Measurements from ENCODE around the gene CHTF18.

CHTF18 gene

DNA sequence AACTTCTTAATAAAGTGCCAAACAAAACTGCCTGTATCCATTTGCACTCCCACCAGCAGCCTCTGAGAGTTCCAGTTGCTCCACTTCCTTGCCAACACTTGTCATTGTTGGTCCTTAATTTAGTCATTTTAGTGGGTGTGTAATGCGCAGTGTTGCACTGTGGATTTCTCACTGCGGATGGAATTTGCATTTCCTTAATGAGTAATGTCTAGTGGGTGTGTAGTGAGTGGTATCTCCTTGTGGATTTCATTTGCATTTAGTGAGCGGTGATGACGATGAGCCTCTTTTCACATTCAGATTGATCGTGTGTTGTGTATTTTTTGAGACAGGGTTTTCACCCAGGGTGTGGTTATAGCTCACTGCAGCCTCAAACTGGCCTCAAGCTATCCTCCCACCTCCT is 32.0 kb upstream of the CHTF18 start:
- Histone ChIP-seq H3K4me1 (ENCODE audit: control insufficient read depth, low read length) (no peaks in the 10 kb centered on the region), H3K9me2 (replicated peaks; ENCODE audit: control insufficient read depth, low read length) (no peaks in the 10 kb centered on the region), H3K36me3 (ENCODE audit: control insufficient read depth, low read length) (no peaks in the 10 kb centered on the region), H3K27me3 (ENCODE audit: control insufficient read depth, low read length) (peaks cover 3% of the 10 kb centered on the region; the same call in 1 of the 2 replicates), H3K4me3 (ENCODE audit: low read length) (no peak overlapping the region), H3K4me2 (ENCODE audit: low read length) (no peak overlapping the region), H3K9me3 (ENCODE audit: control insufficient read depth, insufficient read depth, low read length) (no peaks in the 10 kb centered on the region), H3K27ac (ENCODE audit: low read depth, low read length) (no peak overlapping the region), H4K20me1 (ENCODE audit: control insufficient read depth, insufficient read depth, low read depth, low read length) (no peaks in the 10 kb centered on the region), H3K79me2 (ENCODE audit: control insufficient read depth, low read length) (no peaks in the 10 kb centered on the region), H3F3A (ENCODE audit: control insufficient read depth, insufficient read depth) (no peaks in the 10 kb centered on the region)
- TF ChIP-seq CTCF (IDR thresholded peaks at IDR 0.05; ENCODE audit: low read depth, low read length, poor library complexity, severe bottlenecking) (no peak), EZH2phosphoT487 (IDR thresholded peaks at IDR 0.05; ENCODE audit: borderline replicate concordance, low read length) (no peak)

DNA sequence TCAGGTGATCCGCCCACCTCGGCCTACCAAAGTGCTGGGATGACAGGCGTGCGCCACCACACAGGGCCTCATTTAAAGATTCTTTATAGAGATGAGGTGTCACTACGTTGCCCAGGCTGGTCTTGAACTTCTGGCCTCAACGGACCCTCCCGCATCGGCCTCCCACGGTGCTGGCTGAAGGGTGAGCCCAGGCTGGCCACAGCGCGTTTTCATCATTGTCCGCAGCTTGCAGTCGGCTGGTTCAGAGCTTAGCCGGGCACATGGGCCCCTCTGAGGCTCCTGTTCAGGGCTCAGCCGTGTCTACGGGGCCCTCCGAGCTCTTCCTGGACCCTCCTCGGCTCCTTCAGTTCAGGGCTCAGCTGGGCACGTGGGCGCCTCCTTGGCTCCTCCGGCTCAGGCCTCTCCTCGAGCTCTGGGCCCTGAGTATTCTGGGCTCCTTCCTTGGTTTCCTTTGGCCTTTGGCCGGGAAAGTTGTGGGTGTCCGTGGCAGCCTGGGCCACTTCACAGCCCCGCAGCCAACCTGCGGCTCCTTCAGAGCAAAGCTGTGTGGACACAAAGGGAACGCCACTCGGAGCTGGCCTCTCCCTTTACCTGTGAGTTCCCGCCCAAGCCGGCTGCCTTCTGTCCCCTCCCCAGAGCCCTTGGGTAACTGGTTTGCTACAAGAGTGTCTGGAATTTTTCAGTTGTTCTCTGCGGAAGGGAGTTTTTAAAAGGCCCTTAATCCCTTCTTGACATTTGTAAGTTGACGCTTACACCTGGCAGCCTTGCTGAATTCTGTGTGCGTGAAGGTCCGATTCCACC is 29.1 kb upstream of the CHTF18 start:
- Histone ChIP-seq H4K20me1 (ENCODE audit: control insufficient read depth, insufficient read depth, low read depth, low read length) (no peaks in the 10 kb centered on the region), H3K27me3 (ENCODE audit: control insufficient read depth, low read length) (peaks cover 3% of the 10 kb centered on the region; the same call in 1 of the 2 replicates), H3K9me3 (ENCODE audit: control insufficient read depth, insufficient read depth, low read length) (no peaks in the 10 kb centered on the region), H3K4me1 (ENCODE audit: control insufficient read depth, low read length) (no peaks in the 10 kb centered on the region), H3K4me2 (ENCODE audit: low read length) (no peak overlapping the region), H3K27ac (ENCODE audit: low read depth, low read length) (no peak overlapping the region), H3F3A (ENCODE audit: control insufficient read depth, insufficient read depth) (no peaks in the 10 kb centered on the region), H3K36me3 (ENCODE audit: control insufficient read depth, low read length) (no peaks in the 10 kb centered on the region), H3K4me3 (ENCODE audit: low read length) (no peak overlapping the region), H3K9me2 (replicated peaks; ENCODE audit: control insufficient read depth, low read length) (no peaks in the 10 kb centered on the region), H3K79me2 (ENCODE audit: control insufficient read depth, low read length) (no peaks in the 10 kb centered on the region)
- no peak for TF ChIP-seq CTCF (IDR thresholded peaks at IDR 0.05; ENCODE audit: low read depth, low read length, poor library complexity, severe bottlenecking)
- TF ChIP-seq EZH2phosphoT487 (IDR thresholded peaks at IDR 0.05; ENCODE audit: borderline replicate concordance, low read length): no peak

GRCh38 chr16:760065-760464 is 28.4 kb upstream of the CHTF18 start:
- TF ChIP-seq CTCF (IDR thresholded peaks at IDR 0.05; ENCODE audit: low read depth, low read length, poor library complexity, severe bottlenecking): no peak
- TF ChIP-seq EZH2phosphoT487 (IDR thresholded peaks at IDR 0.05; ENCODE audit: borderline replicate concordance, low read length): no peak
- Histone ChIP-seq H3K4me1 (ENCODE audit: control insufficient read depth, low read length) (no peaks in the 10 kb centered on the region), H3K27me3 (ENCODE audit: control insufficient read depth, low read length) (peaks cover 3% of the 10 kb centered on the region; the same call in 1 of the 2 replicates), H3K27ac (ENCODE audit: low read depth, low read length) (no peak overlapping the region), H3K79me2 (ENCODE audit: control insufficient read depth, low read length) (no peaks in the 10 kb centered on the region), H4K20me1 (ENCODE audit: control insufficient read depth, insufficient read depth, low read depth, low read length) (no peaks in the 10 kb centered on the region), H3K4me3 (ENCODE audit: low read length) (no peak overlapping the region), H3F3A (ENCODE audit: control insufficient read depth, insufficient read depth) (no peaks in the 10 kb centered on the region), H3K9me2 (replicated peaks; ENCODE audit: control insufficient read depth, low read length) (no peaks in the 10 kb centered on the region), H3K9me3 (ENCODE audit: control insufficient read depth, insufficient read depth, low read length) (no peaks in the 10 kb centered on the region), H3K36me3 (ENCODE audit: control insufficient read depth, low read length) (no peaks in the 10 kb centered on the region), H3K4me2 (ENCODE audit: low read length) (no peak overlapping the region)
